ENCODE results near the gene TUBB1.
"Not testable (repeated sequence)": the region's sequence is repeated elsewhere in the genome, so short reads cannot be mapped to it uniquely, and the experiment has no call there.

TUBB1 gene

GRCh38 chr20:59006864-59007664 is 12.2 kb upstream of the TUBB1 start, which contains the start of gene CTSZ:
TSS of gene CTSZ (minus strand) at chr20:59007254. CDS start at chr20:59007128, 126 bp downstream.
- no peak for DNase-seq

- no peak for DNase-seq
Measured at GRCh38 chr20:59007665-59008511, 11.3 kb upstream of the TUBB1 start.

- no peak for DNase-seq
Measured at GRCh38 chr20:59008715-59009336, 10.4 kb upstream of the TUBB1 start.

GRCh38 chr20:59010321-59010994 is 8.8 kb upstream of the TUBB1 start:
- DNase-seq = no peak

- DNase-seq = no peak
Measured at GRCh38 chr20:59010995-59011873, 8.0 kb upstream of the TUBB1 start.

GRCh38 chr20:59011874-59012157 is 7.4 kb upstream of the TUBB1 start:
- DNase-seq = not testable (repeated sequence)

- DNase-seq = no peak
Measured at GRCh38 chr20:59013031-59013951, 5.9 kb upstream of the TUBB1 start.

GRCh38 chr20:59013959-59014608 is 5.1 kb upstream of the TUBB1 start:
- DNase-seq = no peak

- no peak for DNase-seq
Measured at GRCh38 chr20:59014680-59015389, 4.4 kb upstream of the TUBB1 start.

- no peak for DNase-seq
Measured at GRCh38 chr20:59015411-59015810, 3.8 kb upstream of the TUBB1 start.

GRCh38 chr20:59015812-59016711 is 3.2 kb upstream of the TUBB1 start:
- no peak for DNase-seq

- DNase-seq = no peak
Measured at GRCh38 chr20:59016795-59017492, 2.3 kb upstream of the TUBB1 start.

GRCh38 chr20:59017493-59018231 is 1.6 kb upstream of the TUBB1 start:
- no peak for DNase-seq

- no peak for DNase-seq
Measured at GRCh38 chr20:59018817-59019216, 412 bp upstream of the TUBB1 start.

- no peak for DNase-seq
Measured at GRCh38 chr20:59020938-59021551, 1.8 kb downstream of the TUBB1 start.

GRCh38 chr20:59022754-59023153 is 3.5 kb downstream of the TUBB1 start:
- no peak for DNase-seq

GRCh38 chr20:59023616-59024015 is 4.4 kb downstream of the TUBB1 start:
- DNase-seq = no peak

Data from NCI-H187 (cell line).